Measurements from ENCODE around the gene NPM3. TPM values are rescaled to one million over a fixed set of nuclear protein-coding genes. Genes with fewer than 3 reads are reported as not detected.
"Not testable (repeated sequence)": the region's sequence is repeated elsewhere in the genome, so short reads cannot be mapped to it uniquely, and the experiment has no call there.

Gene NPM3
- total RNA-seq, 1 donor from 2014 or later, result 39.3 TPM

- peaks cover 21% of the 10 kb centered on the region for H3K36me3 Mint-ChIP-seq (ENCODE audit: insufficient read depth)
- H3K4me3 Mint-ChIP-seq (ENCODE audit: low read depth), result no peak overlapping the region
- TF ChIP-seq CTCF (IDR thresholded peaks at IDR 0.05; ENCODE audit: unreplicated experiment), result no peak
- H3K4me1 Mint-ChIP-seq (ENCODE audit: low read depth), result no peaks in the 10 kb centered on the region
- H3K9me3 Mint-ChIP-seq (ENCODE audit: low read depth), result no peaks in the 10 kb centered on the region
- H3K27ac Mint-ChIP-seq, result no peak overlapping the region
- no peaks in the 10 kb centered on the region for H3K27me3 Mint-ChIP-seq
- DNase-seq (ENCODE audit: low spot score, unreplicated experiment), result no peak
These were observed 10.3 kb upstream of the NPM3 start for GRCh38 chr10:101793526-101793925.

GRCh38 chr10:101789686-101790085 is 6.4 kb upstream of the NPM3 start:
- H3K4me3 Mint-ChIP-seq (ENCODE audit: low read depth), result no peak overlapping the region
- TF ChIP-seq CTCF (IDR thresholded peaks at IDR 0.05; ENCODE audit: unreplicated experiment), result no peak
- H3K27ac Mint-ChIP-seq, result no peak overlapping the region
- H3K9me3 Mint-ChIP-seq (ENCODE audit: low read depth), result no peaks in the 10 kb centered on the region
- no peaks in the 10 kb centered on the region for H3K4me1 Mint-ChIP-seq (ENCODE audit: low read depth)
- DNase-seq (ENCODE audit: low spot score, unreplicated experiment), result no peak
- H3K36me3 Mint-ChIP-seq (ENCODE audit: insufficient read depth), result peaks cover 28% of the 10 kb centered on the region
- H3K27me3 Mint-ChIP-seq, result no peaks in the 10 kb centered on the region

GRCh38 chr10:101789231-101789630 is 6.0 kb upstream of the NPM3 start:
- H3K9me3 Mint-ChIP-seq (ENCODE audit: low read depth); H3K4me3 Mint-ChIP-seq (ENCODE audit: low read depth); H3K27me3 Mint-ChIP-seq; H3K27ac Mint-ChIP-seq; H3K4me1 Mint-ChIP-seq (ENCODE audit: low read depth); DNase-seq (ENCODE audit: low spot score, unreplicated experiment): not testable (repeated sequence)
- peaks cover 26% of the 10 kb centered on the region for H3K36me3 Mint-ChIP-seq (ENCODE audit: insufficient read depth)

- no peaks in the 10 kb centered on the region for H3K27me3 Mint-ChIP-seq
- H3K27ac Mint-ChIP-seq, result no peak overlapping the region
- H3K4me1 Mint-ChIP-seq (ENCODE audit: low read depth), result peaks cover 17% of the 10 kb centered on the region
- no peak overlapping the region for H3K4me3 Mint-ChIP-seq (ENCODE audit: low read depth)
- no peak for DNase-seq (ENCODE audit: low spot score, unreplicated experiment)
- H3K9me3 Mint-ChIP-seq (ENCODE audit: low read depth), result no peaks in the 10 kb centered on the region
- no peak for TF ChIP-seq CTCF (IDR thresholded peaks at IDR 0.05; ENCODE audit: unreplicated experiment)
- peaks cover 19% of the 10 kb centered on the region for H3K36me3 Mint-ChIP-seq (ENCODE audit: insufficient read depth)
These were observed 2.6 kb upstream of the NPM3 start for GRCh38 chr10:101785801-101786200.

GRCh38 chr10:101784558-101784957 is 1.3 kb upstream of the NPM3 start:
- Mint-ChIP-seq H3K4me1 (ENCODE audit: low read depth) (peaks cover 20% of the 10 kb centered on the region), H3K36me3 (ENCODE audit: insufficient read depth) (peaks cover 16% of the 10 kb centered on the region), H3K4me3 (ENCODE audit: low read depth) (no peak overlapping the region), H3K27ac (no peak overlapping the region), H3K9me3 (ENCODE audit: low read depth) (no peaks in the 10 kb centered on the region), H3K27me3 (peaks cover 3% of the 10 kb centered on the region)
- no peak for DNase-seq (ENCODE audit: low spot score, unreplicated experiment)
- TF ChIP-seq CTCF (IDR thresholded peaks at IDR 0.05; ENCODE audit: unreplicated experiment), result no peak

- Mint-ChIP-seq H3K27me3 (peaks cover 9% of the 10 kb centered on the region), H3K9me3 (ENCODE audit: low read depth) (no peaks in the 10 kb centered on the region), H3K27ac (peak overlapping the region; percentile 94), H3K4me1 (ENCODE audit: low read depth) (peaks cover 24% of the 10 kb centered on the region), H3K4me3 (ENCODE audit: low read depth) (peak overlapping the region; percentile 100), H3K36me3 (ENCODE audit: insufficient read depth) (peaks cover 16% of the 10 kb centered on the region)
- DNase-seq (ENCODE audit: low spot score, unreplicated experiment), result no peak
- no peak for TF ChIP-seq CTCF (IDR thresholded peaks at IDR 0.05; ENCODE audit: unreplicated experiment)
These were observed 481 bp upstream of the NPM3 start for GRCh38 chr10:101783736-101784118.
